Measurements from ENCODE around the gene DPF3.

Gene DPF3

GRCh38 chr14:72742118-72742837 lies 151.6 kb downstream of the DPF3 start:
- no peak overlapping the region for H3K4me3 ChIP-seq (ENCODE audit: low read depth, low read length)
- TF ChIP-seq, protein P1, sequence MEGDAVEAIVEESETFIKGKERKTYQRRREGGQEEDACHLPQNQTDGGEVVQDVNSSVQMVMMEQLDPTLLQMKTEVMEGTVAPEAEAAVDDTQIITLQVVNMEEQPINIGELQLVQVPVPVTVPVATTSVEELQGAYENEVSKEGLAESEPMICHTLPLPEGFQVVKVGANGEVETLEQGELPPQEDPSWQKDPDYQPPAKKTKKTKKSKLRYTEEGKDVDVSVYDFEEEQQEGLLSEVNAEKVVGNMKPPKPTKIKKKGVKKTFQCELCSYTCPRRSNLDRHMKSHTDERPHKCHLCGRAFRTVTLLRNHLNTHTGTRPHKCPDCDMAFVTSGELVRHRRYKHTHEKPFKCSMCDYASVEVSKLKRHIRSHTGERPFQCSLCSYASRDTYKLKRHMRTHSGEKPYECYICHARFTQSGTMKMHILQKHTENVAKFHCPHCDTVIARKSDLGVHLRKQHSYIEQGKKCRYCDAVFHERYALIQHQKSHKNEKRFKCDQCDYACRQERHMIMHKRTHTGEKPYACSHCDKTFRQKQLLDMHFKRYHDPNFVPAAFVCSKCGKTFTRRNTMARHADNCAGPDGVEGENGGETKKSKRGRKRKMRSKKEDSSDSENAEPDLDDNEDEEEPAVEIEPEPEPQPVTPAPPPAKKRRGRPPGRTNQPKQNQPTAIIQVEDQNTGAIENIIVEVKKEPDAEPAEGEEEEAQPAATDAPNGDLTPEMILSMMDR (IDR thresholded peaks at IDR 0.05; ENCODE audit: low read depth, low read length, missing control alignments) = no peak
- DNase-seq (ENCODE audit: low read depth) = no peak

DNA sequence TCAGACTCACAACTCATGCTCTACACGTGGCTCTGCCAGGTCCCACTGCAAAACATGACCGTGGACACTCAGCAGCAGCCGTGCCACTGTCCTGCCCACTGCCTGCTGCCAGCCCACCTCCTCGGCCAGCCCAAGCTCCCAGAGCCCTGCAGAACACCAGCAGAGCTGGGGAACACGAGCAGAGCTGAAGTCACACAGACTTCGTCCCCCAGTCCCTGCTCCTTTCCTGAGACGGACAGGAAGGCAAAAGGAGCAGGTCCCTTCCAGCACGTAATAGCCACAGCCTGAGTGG lies 152.1 kb downstream of the DPF3 start:
- H3K4me3 ChIP-seq (ENCODE audit: low read depth, low read length) = no peak overlapping the region
- TF ChIP-seq, protein P1 (IDR thresholded peaks at IDR 0.05; ENCODE audit: low read depth, low read length, missing control alignments) = no peak

GRCh38 chr14:72740966-72741825 lies 152.7 kb downstream of the DPF3 start:
- no peak for DNase-seq (ENCODE audit: low read depth)
- H3K4me3 ChIP-seq (ENCODE audit: low read depth, low read length) = no peak overlapping the region
- TF ChIP-seq, protein P1 (IDR thresholded peaks at IDR 0.05; ENCODE audit: low read depth, low read length, missing control alignments) = no peak

More for the DNA sequence above, 152.1 kb downstream of the DPF3 start:
- no peak for DNase-seq (ENCODE audit: low read depth)

- H3K4me3 ChIP-seq (ENCODE audit: low read depth, low read length) = no peak overlapping the region
- no peak for DNase-seq (ENCODE audit: low read depth)
- TF ChIP-seq, protein P1 (IDR thresholded peaks at IDR 0.05; ENCODE audit: low read depth, low read length, missing control alignments) = no peak
Measured at GRCh38 chr14:72740504-72740961, 153.4 kb downstream of the DPF3 start.

DNA sequence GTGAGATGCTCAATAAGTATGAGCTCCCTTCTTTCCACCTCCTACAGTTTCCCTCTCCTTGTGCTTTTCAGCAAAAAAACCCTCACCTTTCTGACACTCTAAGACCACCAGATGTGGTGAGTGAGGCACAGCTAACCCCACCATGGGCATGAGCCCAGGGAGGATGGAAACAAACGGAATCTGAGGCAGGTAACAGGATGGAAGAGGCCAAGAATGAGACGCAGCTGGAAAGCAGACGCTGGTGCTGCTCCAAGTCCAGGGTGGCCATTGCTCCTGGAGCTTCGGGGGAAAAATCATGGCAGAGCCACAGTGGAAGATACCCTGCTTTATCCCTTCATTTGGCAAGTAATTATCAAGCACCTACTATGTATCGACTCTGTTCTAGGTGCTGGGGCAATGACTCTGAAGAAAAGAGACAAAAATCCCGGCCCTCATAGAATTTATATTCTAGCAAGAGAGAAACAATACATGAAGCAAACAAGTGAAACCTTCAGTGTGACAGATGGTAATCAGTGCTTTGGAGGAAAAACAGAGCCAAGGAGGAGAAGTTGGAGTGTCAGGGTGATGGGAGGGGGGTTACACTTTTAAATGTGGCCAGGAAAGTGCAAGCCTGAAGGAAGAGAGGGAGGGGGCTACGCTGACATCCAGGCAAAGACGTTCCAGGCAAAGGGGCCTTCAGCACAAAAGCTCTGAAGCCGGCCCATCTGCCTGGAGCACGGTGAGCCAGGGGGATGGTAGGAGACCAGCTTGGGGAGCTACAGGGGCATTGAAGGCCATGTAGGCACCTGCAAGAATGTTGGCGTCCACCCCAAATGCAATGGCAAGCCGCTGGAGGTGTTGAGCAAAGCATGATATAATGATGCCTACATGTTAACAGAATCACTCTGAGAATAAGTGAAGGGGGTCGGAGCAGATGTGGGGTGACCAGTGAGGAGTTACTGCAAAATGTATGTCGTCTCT lies 154.2 kb downstream of the DPF3 start:
- DNase-seq (ENCODE audit: low read depth) = no peak
- no peak overlapping the region for H3K4me3 ChIP-seq (ENCODE audit: low read depth, low read length)
- TF ChIP-seq, protein P1 (IDR thresholded peaks at IDR 0.05; ENCODE audit: low read depth, low read length, missing control alignments) = no peak

DNA sequence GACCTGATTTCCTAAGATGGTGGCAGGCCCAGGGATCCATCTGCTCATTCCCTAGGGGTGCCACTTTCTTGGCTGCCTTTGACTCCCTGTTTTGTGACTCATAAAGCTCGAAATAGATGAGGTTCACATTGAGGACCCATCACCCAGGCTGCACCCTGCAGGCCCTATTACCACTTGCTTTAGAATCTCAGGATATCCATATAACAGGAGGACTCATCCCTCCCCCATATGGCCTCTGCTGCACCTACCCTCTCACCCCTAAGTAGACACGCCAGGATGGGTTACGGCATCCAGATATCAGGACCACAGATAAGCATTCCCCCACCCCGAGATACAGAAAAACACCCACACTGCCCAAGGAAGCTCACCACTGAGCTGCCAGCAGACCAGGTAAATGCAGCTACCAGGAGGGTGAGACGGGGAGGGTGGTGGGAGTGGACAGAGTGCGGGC lies 155.7 kb downstream of the DPF3 start:
- TF ChIP-seq, protein P1 (IDR thresholded peaks at IDR 0.05; ENCODE audit: low read depth, low read length, missing control alignments) = no peak
- no peak for DNase-seq (ENCODE audit: low read depth)
- no peak overlapping the region for H3K4me3 ChIP-seq (ENCODE audit: low read depth, low read length)

Data from GM12864 (cell line).